HG03280 (cell line): ENCODE measurements around the gene SOCS6.

Experiments used
- ATAC-seq: cut with Tn5 transposase; IDR thresholded peaks from one replicate; pipeline ENCODE4 v1.9.1; 2021; ENCODE audit warnings: mild to moderate bottlenecking, moderate library complexity; ENCODE audit not compliant: unreplicated experiment

Gene SOCS6

GRCh38 chr18:70288171-70288850, 534 bp upstream of the SOCS6 start:
- ATAC-seq: peak; percentile 15

- peak; percentile 48 for ATAC-seq
Observed at GRCh38 chr18:70289351-70290312, 787 bp downstream of the SOCS6 start.

GRCh38 chr18:70290482-70291294, 1.8 kb downstream of the SOCS6 start:
- ATAC-seq: no peak

GRCh38 chr18:70291295-70291574, 2.4 kb downstream of the SOCS6 start:
- no peak for ATAC-seq

- ATAC-seq: no peak
Observed at GRCh38 chr18:70292628-70293027, 3.8 kb downstream of the SOCS6 start.

- no peak for ATAC-seq
Observed at GRCh38 chr18:70293166-70293565, 4.3 kb downstream of the SOCS6 start.

GRCh38 chr18:70294471-70295191, 5.8 kb downstream of the SOCS6 start:
- ATAC-seq: no peak

- no peak for ATAC-seq
Observed at GRCh38 chr18:70295192-70296188, 6.6 kb downstream of the SOCS6 start.

- ATAC-seq: no peak
Observed at GRCh38 chr18:70296289-70296688, 7.4 kb downstream of the SOCS6 start.

- no peak for ATAC-seq
Observed at GRCh38 chr18:70296781-70297180, 7.9 kb downstream of the SOCS6 start.

- no peak for ATAC-seq
Observed at GRCh38 chr18:70299393-70299792, 10.5 kb downstream of the SOCS6 start.

- ATAC-seq: no peak
Observed at GRCh38 chr18:70301667-70302066, 12.8 kb downstream of the SOCS6 start.

GRCh38 chr18:70308555-70309294, 19.9 kb downstream of the SOCS6 start:
- ATAC-seq: no peak

GRCh38 chr18:70310560-70311320, 21.9 kb downstream of the SOCS6 start:
- ATAC-seq: no peak

- no peak for ATAC-seq
Observed at GRCh38 chr18:70311726-70312125, 22.9 kb downstream of the SOCS6 start.

- no peak for ATAC-seq
Observed at GRCh38 chr18:70313640-70314039, 24.8 kb downstream of the SOCS6 start.

GRCh38 chr18:70314151-70314782, 25.4 kb downstream of the SOCS6 start:
- no peak for ATAC-seq

GRCh38 chr18:70319187-70319586, 30.3 kb downstream of the SOCS6 start:
- ATAC-seq: no peak
